Nephron (organoid): Measurements from ENCODE around the gene SHKBP1.
A peak's percentile ranks its signal among the peaks of the same experiment; 100 is the strongest.

Experiments
- H3K27ac Mint-ChIP-seq, 3 experiments: 2 replicates each; pipeline ENCODE4 v1.8.0; 2020; ENCODE audit warnings: mixed read lengths in 3 of 3, mild to moderate bottlenecking in 2 of 3, moderate library complexity in 1 of 3
- H3K27me3 Mint-ChIP-seq: 2 replicates; pipeline ENCODE4 v1.8.0; 2021; ENCODE audit warnings: low read depth, mild to moderate bottlenecking, moderate library complexity, mixed read lengths
- H3K36me3 Mint-ChIP-seq: 2 replicates; pipeline ENCODE4 v1.8.0; 2020; ENCODE audit warnings: low read depth, mixed read lengths
- H3K4me1 Mint-ChIP-seq: 2 replicates; pipeline ENCODE4 v1.8.0; 2020; ENCODE audit warnings: mixed read lengths
- H3K4me3 Mint-ChIP-seq, 3 experiments: 2 replicates each; pipeline ENCODE4 v1.8.0; 2020; ENCODE audit warnings: mild to moderate bottlenecking in 3 of 3, mixed read lengths in 3 of 3, moderate library complexity in 2 of 3
- H3K9me3 Mint-ChIP-seq: 2 replicates; pipeline ENCODE4 v1.8.0; 2020; ENCODE audit warnings: mixed read lengths
- CTCF ChIP-seq, 3 experiments: fragments of 200-600 bp; sonication (generic); IDR thresholded peaks; one replicate each; pipeline ENCODE4 v1.5.0; 2021; ENCODE audit warnings: antibody characterized with exemption in 3 of 3; ENCODE audit not compliant: unreplicated experiment in 3 of 3

Gene SHKBP1

GRCh38 chr19:40565355-40565754 lies 11.3 kb upstream of the SHKBP1 start:
- Mint-ChIP-seq H3K27ac (no peak overlapping the region), H3K27me3 (peaks cover 86% of the 10 kb centered on the region), H3K4me3 (no peak overlapping the region), H3K4me1 (peaks cover 7% of the 10 kb centered on the region), H3K9me3 (no peaks in the 10 kb centered on the region), H3K36me3 (no peaks in the 10 kb centered on the region)
- no peak for TF ChIP-seq CTCF (IDR thresholded peaks at IDR 0.05; ENCODE audit: unreplicated experiment in 3 of 3)

- H3K4me3 Mint-ChIP-seq = peak overlapping the region in 1 of 3 experiments; percentile 47
- H3K36me3 Mint-ChIP-seq = no peaks in the 10 kb centered on the region
- H3K27ac Mint-ChIP-seq = no peak overlapping the region
- peaks cover 11% of the 10 kb centered on the region for H3K4me1 Mint-ChIP-seq
- TF ChIP-seq CTCF (IDR thresholded peaks at IDR 0.05; ENCODE audit: unreplicated experiment in 3 of 3) = no peak
- H3K27me3 Mint-ChIP-seq = peaks cover 81% of the 10 kb centered on the region
- no peaks in the 10 kb centered on the region for H3K9me3 Mint-ChIP-seq
Observed at GRCh38 chr19:40565910-40566495, 10.7 kb upstream of the SHKBP1 start.

- H3K36me3 Mint-ChIP-seq = no peaks in the 10 kb centered on the region
- no peaks in the 10 kb centered on the region for H3K9me3 Mint-ChIP-seq
- TF ChIP-seq CTCF (IDR thresholded peaks at IDR 0.05; ENCODE audit: unreplicated experiment in 3 of 3) = no peak
- H3K4me1 Mint-ChIP-seq = peaks cover 11% of the 10 kb centered on the region
- no peak overlapping the region for H3K27ac Mint-ChIP-seq
- H3K4me3 Mint-ChIP-seq = peak overlapping the region in 2 of 3 experiments; percentile 54 to 61
- H3K27me3 Mint-ChIP-seq = peaks cover 69% of the 10 kb centered on the region
Observed at GRCh38 chr19:40567040-40567749, 9.5 kb upstream of the SHKBP1 start.

GRCh38 chr19:40567750-40568494 lies 8.8 kb upstream of the SHKBP1 start:
- Mint-ChIP-seq H3K27me3 (peaks cover 69% of the 10 kb centered on the region), H3K9me3 (no peaks in the 10 kb centered on the region), H3K27ac (no peak overlapping the region), H3K36me3 (no peaks in the 10 kb centered on the region), H3K4me1 (peaks cover 11% of the 10 kb centered on the region), H3K4me3 (no peak overlapping the region)
- TF ChIP-seq CTCF (IDR thresholded peaks at IDR 0.05; ENCODE audit: unreplicated experiment in 3 of 3) = no peak

GRCh38 chr19:40570313-40571004 lies 6.2 kb upstream of the SHKBP1 start:
- Mint-ChIP-seq H3K9me3 (no peaks in the 10 kb centered on the region), H3K4me3 (peak overlapping the region; percentile 67 to 86 (median 73)), H3K27me3 (peaks cover 49% of the 10 kb centered on the region), H3K27ac (peak overlapping the region; percentile 20 to 84 (median 43)), H3K36me3 (no peaks in the 10 kb centered on the region), H3K4me1 (peaks cover 15% of the 10 kb centered on the region)
- TF ChIP-seq CTCF (IDR thresholded peaks at IDR 0.05; ENCODE audit: unreplicated experiment in 3 of 3) = no peak
